CD8-positive, alpha-beta memory T cell (primary cell): ENCODE results near the gene PHYKPL. TPM values are rescaled to one million over a fixed set of nuclear protein-coding genes. Genes with fewer than 3 reads are reported as not detected.
"Not testable (repeated sequence)": the region's sequence is repeated elsewhere in the genome, so short reads cannot be mapped to it uniquely, and the experiment has no call there.

Experiments used
- CTCF ChIA-PET: fragments of 350-600 bp; sonication (Branson Sonifier 250); formaldehyde crosslinking; loops from one replicate; lab custom pipeline; 2021; ENCODE audit warnings: antibody characterized with exemption; lab: Charles Lee
- POLR2A ChIA-PET: fragments of 350-600 bp; sonication (Branson Sonifier 250); formaldehyde crosslinking; loops from one replicate; lab custom pipeline; 2021; ENCODE audit warnings: antibody characterized with exemption; lab: Charles Lee
- DNase-seq, 5 donors: peaks; one replicate each; pipeline versions ENCODE4 v3.0.0 to v3.0.0-alpha.2; 2020 to 2022; ENCODE audit warnings: mixed read lengths in 1 of 5
- H3K27ac ChIP-seq: one replicate; pipeline ENCODE4 v1.7.0; 2013; ENCODE audit warnings: low read depth, mild to moderate bottlenecking, low read length, moderate library complexity
- H3K27me3 ChIP-seq: 2 replicates; pipeline ENCODE4 v1.7.0; 2013; ENCODE audit warnings: low read length, mild to moderate bottlenecking; ENCODE audit not compliant: insufficient read depth, poor library complexity, severe bottlenecking
- H3K36me3 ChIP-seq: 2 replicates; pipeline ENCODE4 v1.7.0; 2013; ENCODE audit warnings: mild to moderate bottlenecking, low read length, moderate library complexity; ENCODE audit not compliant: insufficient read depth
- H3K4me1 ChIP-seq: 2 replicates; pipeline ENCODE4 v1.7.0; 2013; ENCODE audit warnings: mild to moderate bottlenecking, low read length, moderate library complexity; ENCODE audit not compliant: insufficient read depth
- H3K4me3 ChIP-seq: 2 replicates; pipeline ENCODE4 v1.7.0; 2013; ENCODE audit warnings: mild to moderate bottlenecking, low read length
- H3K9me3 ChIP-seq: 2 replicates; pipeline ENCODE4 v1.7.0; 2013; ENCODE audit warnings: mild to moderate bottlenecking, low read length
- H3K27ac Mint-ChIP-seq, 8 donors: one replicate each; pipeline ENCODE4 v1.8.0; 2020 to 2021; ENCODE audit warnings: mixed read lengths in 8 of 8, mild to moderate bottlenecking in 6 of 8, inconsistent platforms in 3 of 8, moderate library complexity in 3 of 8
- H3K27me3 Mint-ChIP-seq, 2 donors: one replicate each; pipeline ENCODE4 v1.8.0; 2020 to 2021; ENCODE audit warnings: mixed read lengths in 2 of 2, mild to moderate bottlenecking in 1 of 2, moderate library complexity in 1 of 2
- H3K36me3 Mint-ChIP-seq, 3 donors: one replicate each; pipeline ENCODE4 v1.8.0; 2020 to 2021; ENCODE audit warnings: mixed read lengths in 3 of 3, inconsistent platforms in 1 of 3, mild to moderate bottlenecking in 1 of 3
- H3K4me1 Mint-ChIP-seq, 3 donors: one replicate each; pipeline ENCODE4 v1.8.0; 2020 to 2021; ENCODE audit warnings: mixed read lengths in 3 of 3, inconsistent platforms in 1 of 3, mild to moderate bottlenecking in 1 of 3
- H3K4me3 Mint-ChIP-seq, 7 donors: one replicate each; pipeline ENCODE4 v1.8.0; 2020 to 2021; ENCODE audit warnings: mixed read lengths in 7 of 7, mild to moderate bottlenecking in 6 of 7, moderate library complexity in 4 of 7, inconsistent platforms in 2 of 7
- H3K9me3 Mint-ChIP-seq, 5 donors: one replicate each; pipeline ENCODE4 v1.8.0; 2020 to 2022; ENCODE audit warnings: mixed read lengths in 5 of 5, mild to moderate bottlenecking in 3 of 5, moderate library complexity in 2 of 5, inconsistent platforms in 1 of 5
- polyA plus RNA-seq: library from polyadenylated mRNA; unstranded; fragments of 300-500 nt; fragmentation: Illumina TruSeq; gene quantifications from one replicate; pipeline ENCODE4 v1.2.3, GENCODE V29; 2021
- total RNA-seq, 2 experiments: library from RNA; stranded (reverse); gene quantifications; one replicate each; pipeline ENCODE4 v1.2.3, GENCODE V29; 2021

The PHYKPL gene
- total and polyA plus RNA-seq, 3 experiments from 2014 or later = 41.6 to 61.1 (median 57.8) TPM

DNA sequence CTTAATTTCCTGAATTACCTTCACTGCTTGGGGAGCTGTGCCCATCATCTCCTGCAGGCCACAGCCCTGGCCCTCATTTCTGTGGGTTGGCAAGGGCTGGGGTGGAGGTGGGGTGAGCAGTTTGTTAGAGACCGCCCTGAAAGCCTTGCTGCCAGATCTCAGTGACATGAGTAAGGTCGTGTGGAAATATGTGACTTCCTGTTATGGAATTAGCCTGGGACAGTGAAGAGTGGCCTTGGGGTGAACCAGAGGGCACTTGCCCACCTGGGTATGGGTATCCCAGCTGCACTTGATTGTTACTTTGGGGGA, 30.7 kb downstream of the PHYKPL start:
- POLR2A ChIA-PET = no interaction called here
- Mint-ChIP-seq H3K4me3 (peak overlapping the region in 5 of 7 donors; percentile 5 to 85 (median 45)), H3K36me3 (peaks cover 0 to 18% (median 1%) of the 10 kb centered on the region in 3 donors), H3K9me3 (peaks cover 0 to 2% (median 0%) of the 10 kb centered on the region in 5 donors), H3K27me3 (peaks cover 0 to 2% of the 10 kb centered on the region in 2 donors), H3K4me1 (peaks cover 13 to 18% (median 14%) of the 10 kb centered on the region in 3 donors), H3K27ac (peak overlapping the region in 1 of 8 donors; percentile 77)
- Histone ChIP-seq H3K9me3 (no peaks in the 10 kb centered on the region), H3K27me3 (no peaks in the 10 kb centered on the region), H3K4me3 (no peak overlapping the region), H3K36me3 (peaks cover 2% of the 10 kb centered on the region), H3K4me1 (peaks cover 16% of the 10 kb centered on the region), H3K27ac (no peak overlapping the region)
- DNase-seq = no peak
- CTCF ChIA-PET = interaction anchor here (1.3 kb wide), 1 partner anchor 14 kb away, joined by 3 read pairs; the partner anchor contains the start of gene GMCL2

DNA sequence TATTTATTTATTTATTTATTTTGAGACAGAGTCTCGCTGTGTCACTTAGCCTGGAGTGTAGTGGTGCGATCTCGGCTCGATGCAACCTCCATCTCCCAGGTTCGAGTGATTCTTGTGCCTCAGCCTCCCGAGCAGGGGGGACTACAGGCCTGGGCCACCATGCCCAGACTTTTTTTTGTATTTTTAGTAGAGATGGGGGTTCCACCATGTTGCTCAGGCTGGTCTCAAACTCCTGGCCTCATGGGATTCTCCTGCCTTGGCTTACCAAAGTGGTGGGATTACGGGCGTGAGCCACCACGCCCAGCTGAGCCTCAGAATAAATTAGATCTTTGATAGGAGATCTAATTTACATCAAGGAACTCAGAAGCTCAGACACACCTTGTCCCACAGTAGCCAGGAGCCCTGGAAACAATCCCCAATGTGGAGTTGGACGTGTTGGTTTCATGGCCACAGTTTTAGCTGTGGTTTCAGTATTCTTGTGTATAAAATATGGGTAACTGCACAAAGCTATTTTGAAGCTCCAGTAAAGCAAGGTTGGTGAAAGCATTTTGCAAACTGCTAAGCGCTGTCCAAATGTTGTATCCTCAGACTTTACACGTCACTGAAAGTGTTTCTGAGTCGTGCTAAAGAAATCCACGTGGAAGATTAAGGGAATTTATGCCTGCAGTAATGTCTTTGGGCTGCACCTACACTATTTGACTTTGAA, 31.2 kb downstream of the PHYKPL start:
- ChIA-PET CTCF (interaction anchor here (1.3 kb wide), 1 partner anchor 14 kb away, joined by 3 read pairs; the partner anchor contains the start of gene GMCL2), POLR2A (no interaction called here)
- Mint-ChIP-seq H3K4me3 (peak overlapping the region in 4 of 7 donors; percentile 5 to 85 (median 48)), H3K27ac (peak overlapping the region in 2 of 8 donors; percentile 17 to 77), H3K4me1 (peaks cover 8 to 13% (median 9%) of the 10 kb centered on the region in 3 donors), H3K36me3 (peaks cover 0 to 13% (median under 1%) of the 10 kb centered on the region in 3 donors), H3K9me3 (peaks cover 0 to 2% (median 0%) of the 10 kb centered on the region in 5 donors), H3K27me3 (peaks cover 0 to 2% of the 10 kb centered on the region in 2 donors)
- no peak overlapping the region for H3K4me3 ChIP-seq
- H3K9me3 ChIP-seq = no peaks in the 10 kb centered on the region
- no peak for DNase-seq
- no peak overlapping the region for H3K27ac ChIP-seq
- peaks cover 11% of the 10 kb centered on the region for H3K4me1 ChIP-seq
- no peaks in the 10 kb centered on the region for H3K27me3 ChIP-seq
- H3K36me3 ChIP-seq = no peaks in the 10 kb centered on the region

DNA sequence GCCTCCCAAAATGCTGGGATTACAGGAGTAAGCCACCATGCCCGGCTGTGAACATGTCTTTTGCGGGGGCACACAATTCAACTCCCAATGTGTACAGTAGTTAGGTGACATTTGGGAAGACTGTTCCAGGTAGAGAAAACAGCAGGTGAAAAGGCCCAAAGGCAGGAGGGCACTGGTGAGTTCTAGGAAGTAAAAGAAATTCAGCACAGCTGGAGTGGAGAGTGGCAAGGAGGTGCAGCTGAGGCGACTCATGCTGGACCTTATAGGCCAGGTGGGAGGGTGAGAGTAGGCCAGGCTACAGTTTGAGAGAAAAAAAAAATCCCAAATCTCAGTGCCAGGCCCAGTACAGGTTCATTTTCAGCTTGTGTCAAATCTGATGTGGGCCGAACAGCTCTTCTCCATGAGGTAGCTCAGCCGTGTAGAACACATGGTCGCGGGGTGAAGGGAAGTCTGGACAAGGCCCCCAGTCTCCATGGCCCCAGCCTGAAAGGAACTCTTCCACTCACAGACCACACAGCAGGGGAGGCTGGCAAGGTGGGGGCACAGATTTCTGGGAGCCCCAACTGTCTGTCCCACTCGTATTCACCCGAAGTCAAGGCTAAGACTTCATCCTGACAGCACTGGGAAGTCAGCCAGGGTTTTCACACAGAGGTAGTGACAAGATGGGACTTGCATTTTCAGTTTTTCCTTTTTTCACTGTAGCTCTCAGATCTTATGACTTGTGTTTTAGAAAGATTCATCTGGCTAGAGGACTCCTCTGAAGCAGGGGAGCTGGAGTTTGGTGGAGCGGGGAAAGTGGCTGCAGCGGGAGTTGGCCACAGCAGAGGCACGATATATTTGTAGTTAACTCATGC, 32.8 kb downstream of the PHYKPL start:
- no peaks in the 10 kb centered on the region for H3K27me3 ChIP-seq
- no peaks in the 10 kb centered on the region for H3K9me3 ChIP-seq
- H3K36me3 ChIP-seq = no peaks in the 10 kb centered on the region
- no peak overlapping the region for H3K27ac ChIP-seq
- Mint-ChIP-seq H3K4me3 (peak overlapping the region in 1 of 7 donors; percentile 62), H3K27ac (no peak overlapping the region), H3K27me3 (peaks cover 0 to 2% of the 10 kb centered on the region in 2 donors), H3K4me1 (peaks cover 3 to 6% (median 3%) of the 10 kb centered on the region in 3 donors), H3K9me3 (peaks cover 0 to 2% (median 0%) of the 10 kb centered on the region in 5 donors), H3K36me3 (peaks cover 0 to 4% (median 0%) of the 10 kb centered on the region in 3 donors)
- ChIA-PET POLR2A (no interaction called here), CTCF (no interaction called here)
- no peak for DNase-seq
- no peak overlapping the region for H3K4me3 ChIP-seq
- H3K4me1 ChIP-seq = no peaks in the 10 kb centered on the region

GRCh38 chr5:178198706-178199105, 33.9 kb downstream of the PHYKPL start:
- no peak for DNase-seq
- no peak overlapping the region for H3K4me3 Mint-ChIP-seq
- ChIA-PET CTCF (no interaction called here), POLR2A (no interaction called here)
- H3K4me1 Mint-ChIP-seq = peaks cover 11 to 13% (median 12%) of the 10 kb centered on the region in 3 donors
- Histone ChIP-seq H3K9me3 (no peaks in the 10 kb centered on the region), H3K27ac (no peak overlapping the region), H3K36me3 (no peaks in the 10 kb centered on the region), H3K4me3 (no peak overlapping the region), H3K4me1 (peaks cover 8% of the 10 kb centered on the region), H3K27me3 (no peaks in the 10 kb centered on the region)
- no peaks in the 10 kb centered on the region for H3K27me3 Mint-ChIP-seq
- H3K27ac Mint-ChIP-seq = no peak overlapping the region
- H3K36me3 Mint-ChIP-seq = no peaks in the 10 kb centered on the region
- no peaks in the 10 kb centered on the region for H3K9me3 Mint-ChIP-seq

DNA sequence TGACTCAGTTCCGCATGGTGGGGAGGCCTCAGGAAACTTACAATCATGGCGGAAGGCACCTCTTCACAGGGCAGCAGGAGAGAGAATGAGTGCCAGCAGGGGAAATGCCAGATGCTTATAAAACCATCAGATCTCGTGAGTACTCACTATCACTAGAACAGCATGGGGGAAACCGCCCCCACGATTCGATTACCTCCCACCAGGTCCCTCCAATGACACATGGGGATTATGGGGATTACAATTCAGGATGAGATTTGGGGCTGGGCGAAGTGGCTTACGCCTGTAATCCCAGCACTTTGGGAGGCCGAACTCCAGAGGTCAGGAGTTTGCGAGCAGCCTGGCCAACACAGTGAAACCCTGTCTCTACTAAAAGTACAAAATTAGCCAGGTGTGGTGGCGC, 34.5 kb downstream of the PHYKPL start:
- H3K9me3 ChIP-seq, POLR2A ChIA-PET, H3K36me3 ChIP-seq, H3K27me3 ChIP-seq, CTCF ChIA-PET, H3K27ac ChIP-seq, H3K27me3 Mint-ChIP-seq, H3K27ac Mint-ChIP-seq, H3K9me3 Mint-ChIP-seq, H3K36me3 Mint-ChIP-seq, DNase-seq, H3K4me3 ChIP-seq: not testable (repeated sequence)
- Mint-ChIP-seq H3K4me1 (peaks cover 16 to 19% (median 18%) of the 10 kb centered on the region in 3 donors), H3K4me3 (peak overlapping the region in 2 of 7 donors; percentile 32 to 54)
- H3K4me1 ChIP-seq = peaks cover 13% of the 10 kb centered on the region

DNA sequence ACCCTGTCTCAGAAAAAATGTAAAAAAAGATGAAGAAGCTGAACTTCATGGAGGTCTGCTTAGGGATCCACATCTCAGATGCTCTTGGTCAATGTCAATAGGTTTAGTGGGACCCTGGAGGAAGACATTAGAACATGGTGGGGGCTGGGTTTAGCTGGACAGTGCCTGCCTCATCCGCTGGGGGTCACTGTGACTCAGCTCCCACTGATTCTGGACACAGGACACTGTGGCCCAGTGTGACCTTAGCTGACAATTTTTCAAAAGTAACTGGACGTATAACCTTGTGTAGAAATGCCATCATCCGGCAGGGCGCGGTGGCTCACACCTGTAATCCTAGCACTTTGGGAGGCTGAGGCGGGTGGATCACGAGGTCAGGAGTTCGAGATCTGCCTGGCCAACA, 35.6 kb downstream of the PHYKPL start:
- H3K4me1 Mint-ChIP-seq = peaks cover 22 to 27% (median 24%) of the 10 kb centered on the region in 3 donors
- peaks cover 0 to 3% (median 0%) of the 10 kb centered on the region in 5 donors for H3K9me3 Mint-ChIP-seq
- H3K27me3 ChIP-seq = no peaks in the 10 kb centered on the region
- H3K36me3 ChIP-seq = no peaks in the 10 kb centered on the region
- CTCF ChIA-PET = interaction anchor here (1.3 kb wide), 1 partner anchor 9 kb away, joined by 3 read pairs; no protein-coding TSS in a partner anchor
- peaks cover 0 to 2% of the 10 kb centered on the region in 2 donors for H3K27me3 Mint-ChIP-seq
- no peaks in the 10 kb centered on the region for H3K36me3 Mint-ChIP-seq
- no peak overlapping the region for H3K4me3 ChIP-seq
- H3K4me1 ChIP-seq = peaks cover 18% of the 10 kb centered on the region
- no peak overlapping the region for H3K4me3 Mint-ChIP-seq
- H3K27ac Mint-ChIP-seq = no peak overlapping the region
- DNase-seq = no peak
- no peaks in the 10 kb centered on the region for H3K9me3 ChIP-seq
- POLR2A ChIA-PET = no interaction called here
- no peak overlapping the region for H3K27ac ChIP-seq

GRCh38 chr5:178196281-178196812, 36.3 kb downstream of the PHYKPL start:
- Histone ChIP-seq H3K4me1 (peaks cover 18% of the 10 kb centered on the region), H3K9me3 (no peaks in the 10 kb centered on the region), H3K4me3 (no peak overlapping the region), H3K36me3 (no peaks in the 10 kb centered on the region), H3K27ac (no peak overlapping the region), H3K27me3 (no peaks in the 10 kb centered on the region)
- Mint-ChIP-seq H3K4me3 (no peak overlapping the region), H3K27ac (no peak overlapping the region), H3K27me3 (peaks cover 0 to 2% of the 10 kb centered on the region in 2 donors), H3K9me3 (peaks cover 0 to 3% (median 0%) of the 10 kb centered on the region in 5 donors), H3K36me3 (no peaks in the 10 kb centered on the region), H3K4me1 (peaks cover 22 to 27% (median 24%) of the 10 kb centered on the region in 3 donors)
- DNase-seq = no peak
- POLR2A ChIA-PET = no interaction called here
- CTCF ChIA-PET = interaction anchor here (1.3 kb wide), 1 partner anchor 10 kb away, joined by 3 read pairs; no protein-coding TSS in a partner anchor
